ENCODE measurements around the gene FNDC1.

Gene FNDC1

DNA sequence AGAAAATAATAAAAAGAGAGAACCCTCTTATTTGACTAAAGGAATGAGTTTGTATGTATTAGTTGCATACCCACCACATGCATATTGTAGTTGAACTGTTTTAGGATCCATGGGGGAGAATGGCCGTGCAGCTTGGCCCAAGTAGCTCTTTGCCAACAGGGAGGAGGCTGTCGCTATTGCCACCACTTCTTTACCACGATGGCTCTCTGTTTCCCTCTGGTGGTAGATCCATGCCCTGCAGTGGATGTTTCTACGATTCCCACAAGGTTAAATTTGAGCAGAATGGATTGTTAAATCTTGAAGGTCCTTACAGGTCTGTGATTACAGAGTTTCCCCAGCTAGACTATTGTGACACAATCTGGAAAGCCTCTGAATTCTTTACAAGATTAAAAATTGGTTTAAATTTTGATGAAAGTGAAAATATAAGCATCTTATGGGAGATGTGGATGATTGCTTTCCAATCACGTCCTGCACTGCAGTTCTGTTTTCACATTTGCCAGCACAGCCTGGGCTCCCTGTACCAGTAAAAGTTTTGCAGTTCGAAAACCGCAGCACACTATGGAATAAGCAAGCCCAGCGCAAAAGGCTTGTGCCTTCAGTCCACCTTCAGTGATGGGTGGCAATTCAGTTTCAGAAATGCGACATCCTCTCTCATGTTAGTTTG, 34.4 kb upstream of the FNDC1 start:
- no peak overlapping the region for H3K4me3 ChIP-seq (ENCODE audit: low read depth, low read length, poor library complexity, severe bottlenecking)
- H3K9me2 ChIP-seq (ENCODE audit: low read depth, low read length): no peaks in the 10 kb centered on the region
- H4K20me1 ChIP-seq (ENCODE audit: insufficient read depth, low read length): no peaks in the 10 kb centered on the region
- no peak overlapping the region for H3K9ac ChIP-seq (ENCODE audit: low read length)
- no peaks in the 10 kb centered on the region for H3K36me3 ChIP-seq (ENCODE audit: insufficient read depth, low read length)
- no peaks in the 10 kb centered on the region; the same call in 1 of the 2 replicates for H3K27me3 ChIP-seq (ENCODE audit: insufficient read depth, low read length)
- H3K9me3 ChIP-seq (ENCODE audit: low read length): no peaks in the 10 kb centered on the region
- no peak overlapping the region for H3K27ac ChIP-seq (ENCODE audit: low read depth, low read length, poor library complexity, severe bottlenecking)
- no peaks in the 10 kb centered on the region for H3K79me2 ChIP-seq (ENCODE audit: insufficient read depth, low read length)
- no peak overlapping the region for H2AFZ ChIP-seq (ENCODE audit: low read length)
- no peaks in the 10 kb centered on the region for H3F3A ChIP-seq (ENCODE audit: insufficient read depth, low read length)
- peaks cover 13% of the 10 kb centered on the region for H3K4me1 ChIP-seq (ENCODE audit: insufficient read depth, low read length, severe bottlenecking)
- TF ChIP-seq EZH2 (IDR thresholded peaks at IDR 0.05; ENCODE audit: borderline replicate concordance, low read length): no peak
- TF ChIP-seq, protein P1, sequence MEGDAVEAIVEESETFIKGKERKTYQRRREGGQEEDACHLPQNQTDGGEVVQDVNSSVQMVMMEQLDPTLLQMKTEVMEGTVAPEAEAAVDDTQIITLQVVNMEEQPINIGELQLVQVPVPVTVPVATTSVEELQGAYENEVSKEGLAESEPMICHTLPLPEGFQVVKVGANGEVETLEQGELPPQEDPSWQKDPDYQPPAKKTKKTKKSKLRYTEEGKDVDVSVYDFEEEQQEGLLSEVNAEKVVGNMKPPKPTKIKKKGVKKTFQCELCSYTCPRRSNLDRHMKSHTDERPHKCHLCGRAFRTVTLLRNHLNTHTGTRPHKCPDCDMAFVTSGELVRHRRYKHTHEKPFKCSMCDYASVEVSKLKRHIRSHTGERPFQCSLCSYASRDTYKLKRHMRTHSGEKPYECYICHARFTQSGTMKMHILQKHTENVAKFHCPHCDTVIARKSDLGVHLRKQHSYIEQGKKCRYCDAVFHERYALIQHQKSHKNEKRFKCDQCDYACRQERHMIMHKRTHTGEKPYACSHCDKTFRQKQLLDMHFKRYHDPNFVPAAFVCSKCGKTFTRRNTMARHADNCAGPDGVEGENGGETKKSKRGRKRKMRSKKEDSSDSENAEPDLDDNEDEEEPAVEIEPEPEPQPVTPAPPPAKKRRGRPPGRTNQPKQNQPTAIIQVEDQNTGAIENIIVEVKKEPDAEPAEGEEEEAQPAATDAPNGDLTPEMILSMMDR (IDR thresholded peaks at IDR 0.05; ENCODE audit: low read length): peak; percentile 94
- H3K4me2 ChIP-seq (ENCODE audit: low read length): no peak overlapping the region

DNA sequence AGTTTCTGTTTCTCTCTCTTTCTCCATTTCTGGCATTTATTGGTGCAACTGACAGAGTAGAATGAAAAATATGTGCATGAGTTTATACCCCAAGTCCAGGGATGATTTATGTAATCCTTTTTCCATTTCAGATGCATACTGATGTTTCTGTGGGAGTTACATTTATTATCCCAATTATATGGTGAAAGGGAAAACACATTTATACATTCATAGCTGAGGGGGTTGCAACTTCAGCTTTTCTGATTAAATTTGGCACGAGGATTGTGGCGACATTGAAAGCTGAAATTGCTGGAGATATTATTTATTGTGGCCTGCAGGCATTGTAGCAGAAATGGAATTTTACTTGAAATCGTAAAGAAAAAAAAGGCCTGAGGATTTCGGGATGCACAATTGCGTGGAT, 31.5 kb upstream of the FNDC1 start:
- no peak for TF ChIP-seq EZH2 (IDR thresholded peaks at IDR 0.05; ENCODE audit: borderline replicate concordance, low read length)
- TF ChIP-seq, protein P1 (IDR thresholded peaks at IDR 0.05; ENCODE audit: low read length): no peak
- no peaks in the 10 kb centered on the region; the same call in 1 of the 2 replicates for H3K27me3 ChIP-seq (ENCODE audit: insufficient read depth, low read length)
- H4K20me1 ChIP-seq (ENCODE audit: insufficient read depth, low read length): no peaks in the 10 kb centered on the region
- H3F3A ChIP-seq (ENCODE audit: insufficient read depth, low read length): no peaks in the 10 kb centered on the region
- no peak overlapping the region for H3K27ac ChIP-seq (ENCODE audit: low read depth, low read length, poor library complexity, severe bottlenecking)
- no peak overlapping the region for H3K4me3 ChIP-seq (ENCODE audit: low read depth, low read length, poor library complexity, severe bottlenecking)
- no peak overlapping the region for H3K9ac ChIP-seq (ENCODE audit: low read length)
- no peak overlapping the region for H3K4me2 ChIP-seq (ENCODE audit: low read length)
- peaks cover under 1% of the 10 kb centered on the region for H3K4me1 ChIP-seq (ENCODE audit: insufficient read depth, low read length, severe bottlenecking)
- no peaks in the 10 kb centered on the region for H3K9me3 ChIP-seq (ENCODE audit: low read length)
- no peak overlapping the region for H2AFZ ChIP-seq (ENCODE audit: low read length)
- H3K36me3 ChIP-seq (ENCODE audit: insufficient read depth, low read length): no peaks in the 10 kb centered on the region
- H3K79me2 ChIP-seq (ENCODE audit: insufficient read depth, low read length): no peaks in the 10 kb centered on the region
- no peaks in the 10 kb centered on the region for H3K9me2 ChIP-seq (ENCODE audit: low read depth, low read length)

DNA sequence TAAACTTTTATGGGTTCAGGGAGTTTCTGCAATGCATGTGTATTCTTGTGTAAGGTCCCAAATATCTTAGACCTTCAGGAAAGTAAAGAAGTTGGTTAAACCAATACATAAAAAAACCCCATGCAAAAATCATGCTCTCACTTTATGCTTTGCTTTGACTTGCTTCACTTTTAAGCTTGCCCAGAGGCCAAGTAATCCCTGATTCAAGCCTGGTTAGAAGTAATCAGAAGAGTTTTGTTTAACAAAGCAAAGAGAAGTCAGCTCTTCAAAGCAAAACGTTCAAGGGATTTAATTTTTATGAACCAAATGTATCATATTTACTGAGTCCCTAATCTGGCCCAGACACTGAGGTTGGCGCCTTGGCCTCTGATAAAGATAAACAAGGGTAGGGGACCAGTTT, 26.7 kb upstream of the FNDC1 start:
- no peak overlapping the region for H3K9ac ChIP-seq (ENCODE audit: low read length)
- H3K79me2 ChIP-seq (ENCODE audit: insufficient read depth, low read length): no peaks in the 10 kb centered on the region
- H3K4me1 ChIP-seq (ENCODE audit: insufficient read depth, low read length, severe bottlenecking): no peaks in the 10 kb centered on the region
- H4K20me1 ChIP-seq (ENCODE audit: insufficient read depth, low read length): no peaks in the 10 kb centered on the region
- TF ChIP-seq, protein P1 (IDR thresholded peaks at IDR 0.05; ENCODE audit: low read length): no peak
- H3F3A ChIP-seq (ENCODE audit: insufficient read depth, low read length): no peaks in the 10 kb centered on the region
- no peak overlapping the region for H2AFZ ChIP-seq (ENCODE audit: low read length)
- no peak overlapping the region for H3K4me2 ChIP-seq (ENCODE audit: low read length)
- H3K9me3 ChIP-seq (ENCODE audit: low read length): no peaks in the 10 kb centered on the region
- no peak overlapping the region for H3K4me3 ChIP-seq (ENCODE audit: low read depth, low read length, poor library complexity, severe bottlenecking)
- peaks cover 3% of the 10 kb centered on the region; the same call in 1 of the 2 replicates for H3K27me3 ChIP-seq (ENCODE audit: insufficient read depth, low read length)
- H3K27ac ChIP-seq (ENCODE audit: low read depth, low read length, poor library complexity, severe bottlenecking): no peak overlapping the region
- H3K9me2 ChIP-seq (ENCODE audit: low read depth, low read length): no peaks in the 10 kb centered on the region
- H3K36me3 ChIP-seq (ENCODE audit: insufficient read depth, low read length): no peaks in the 10 kb centered on the region
